GM18517 (cell line): ENCODE results near the gene TRRAP.
"Not testable (repeated sequence)": the region's sequence is repeated elsewhere in the genome, so short reads cannot be mapped to it uniquely, and the experiment has no call there.

Experiments used
- ATAC-seq: cut with Tn5 transposase; IDR thresholded peaks from one replicate; pipeline ENCODE4 v1.9.1; 2021; ENCODE audit warnings: mild to moderate bottlenecking, moderate library complexity; ENCODE audit not compliant: unreplicated experiment

TRRAP gene

GRCh38 chr7:99040104-99040958, 162.0 kb downstream of the TRRAP start:
- ATAC-seq: no peak

GRCh38 chr7:99041526-99041925, 163.2 kb downstream of the TRRAP start:
- ATAC-seq: no peak

GRCh38 chr7:99042957-99043356, 164.6 kb downstream of the TRRAP start:
- no peak for ATAC-seq

- not testable (repeated sequence) for ATAC-seq
Measured at GRCh38 chr7:99044858-99045257, 166.5 kb downstream of the TRRAP start.

- not testable (repeated sequence) for ATAC-seq
Measured at GRCh38 chr7:99046262-99046661, 167.9 kb downstream of the TRRAP start.

GRCh38 chr7:99046722-99047121, 168.4 kb downstream of the TRRAP start:
- ATAC-seq: no peak

- ATAC-seq: no peak
Measured at GRCh38 chr7:99047526-99048077, 169.3 kb downstream of the TRRAP start.

- no peak for ATAC-seq
Measured at GRCh38 chr7:99050971-99051370, 172.6 kb downstream of the TRRAP start.

GRCh38 chr7:99054781-99055180, 176.4 kb downstream of the TRRAP start:
- ATAC-seq: no peak

- no peak for ATAC-seq
Measured at GRCh38 chr7:99061001-99061776, 182.9 kb downstream of the TRRAP start.
